B cell (primary cell): ENCODE measurements around the gene ANKRD44.

Experiments used
- EZH2 ChIP-seq: IDR thresholded peaks from 2 replicates; pipeline ENCODE4 v1.6.1; 2012; ENCODE audit warnings: borderline replicate concordance, low read depth, mild to moderate bottlenecking, moderate library complexity, low read length; ENCODE audit not compliant: insufficient read depth, poor library complexity, severe bottlenecking
- TF ChIP-seq, protein P1 (sequence below): fragments of 200-600 bp; IDR thresholded peaks from one replicate; pipeline ENCODE4 v1.8.0; 2022; ENCODE audit warnings: antibody characterized with exemption, mild to moderate bottlenecking

- TF ChIP-seq, protein P1, sequence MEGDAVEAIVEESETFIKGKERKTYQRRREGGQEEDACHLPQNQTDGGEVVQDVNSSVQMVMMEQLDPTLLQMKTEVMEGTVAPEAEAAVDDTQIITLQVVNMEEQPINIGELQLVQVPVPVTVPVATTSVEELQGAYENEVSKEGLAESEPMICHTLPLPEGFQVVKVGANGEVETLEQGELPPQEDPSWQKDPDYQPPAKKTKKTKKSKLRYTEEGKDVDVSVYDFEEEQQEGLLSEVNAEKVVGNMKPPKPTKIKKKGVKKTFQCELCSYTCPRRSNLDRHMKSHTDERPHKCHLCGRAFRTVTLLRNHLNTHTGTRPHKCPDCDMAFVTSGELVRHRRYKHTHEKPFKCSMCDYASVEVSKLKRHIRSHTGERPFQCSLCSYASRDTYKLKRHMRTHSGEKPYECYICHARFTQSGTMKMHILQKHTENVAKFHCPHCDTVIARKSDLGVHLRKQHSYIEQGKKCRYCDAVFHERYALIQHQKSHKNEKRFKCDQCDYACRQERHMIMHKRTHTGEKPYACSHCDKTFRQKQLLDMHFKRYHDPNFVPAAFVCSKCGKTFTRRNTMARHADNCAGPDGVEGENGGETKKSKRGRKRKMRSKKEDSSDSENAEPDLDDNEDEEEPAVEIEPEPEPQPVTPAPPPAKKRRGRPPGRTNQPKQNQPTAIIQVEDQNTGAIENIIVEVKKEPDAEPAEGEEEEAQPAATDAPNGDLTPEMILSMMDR: no peak
- TF ChIP-seq EZH2: no peak
These were observed 31.5 kb downstream of the ANKRD44 start for GRCh38 chr2:197278799-197279763.
